GM12875 (cell line): ENCODE data around the gene DACH1.

Source experiments
- H3K4me3 ChIP-seq: one replicate; pipeline ENCODE4 v1.5.1; 2011; ENCODE audit warnings: low read depth, low read length, control low read depth
- CTCF ChIP-seq: IDR thresholded peaks from 2 replicates; pipeline ENCODE4 v1.5.1; 2011; ENCODE audit warnings: low read depth, mild to moderate bottlenecking, control low read depth, inconsistent platforms, low read length, moderate library complexity, borderline replicate concordance; ENCODE audit not compliant: insufficient read depth

Gene DACH1

DNA sequence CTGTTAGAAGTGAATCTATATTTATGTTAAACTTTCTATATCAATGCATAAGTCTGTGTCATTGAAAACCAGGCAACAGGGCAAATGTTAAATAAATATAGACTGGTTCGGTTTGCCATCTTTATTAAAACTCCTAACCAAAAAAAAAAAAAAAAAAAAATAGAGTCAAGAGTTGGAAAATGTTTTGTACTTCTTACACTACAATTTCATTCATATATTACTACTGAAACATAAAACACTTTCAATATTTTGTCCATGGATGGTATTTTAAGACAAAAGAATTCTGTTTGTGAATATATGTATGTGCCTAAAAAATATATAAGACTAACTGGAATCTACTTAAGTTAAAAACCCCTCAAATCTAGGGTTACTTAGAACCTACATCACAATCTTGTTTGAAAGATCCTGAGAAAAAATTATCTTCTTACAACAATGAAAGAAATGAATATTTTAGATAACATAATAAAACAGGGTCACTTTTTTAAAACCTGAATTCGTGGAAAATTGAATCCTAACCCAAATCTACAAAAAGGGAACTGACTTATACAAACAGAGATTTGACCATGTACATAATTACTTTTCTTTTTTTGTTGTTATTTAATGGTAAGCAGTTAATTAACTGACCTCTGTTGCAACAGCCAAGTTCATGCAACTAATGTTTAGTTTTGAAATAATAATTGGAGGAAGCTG, 5.1 kb downstream of the DACH1 start:
- no peak overlapping the region for H3K4me3 ChIP-seq
- TF ChIP-seq CTCF: no peak

GRCh38 chr13:71860547-71861138, 6.4 kb downstream of the DACH1 start:
- no peak overlapping the region for H3K4me3 ChIP-seq
- TF ChIP-seq CTCF: no peak

GRCh38 chr13:71858647-71859046, 8.4 kb downstream of the DACH1 start:
- no peak overlapping the region for H3K4me3 ChIP-seq
- TF ChIP-seq CTCF: no peak

GRCh38 chr13:71856548-71857043, 10.4 kb downstream of the DACH1 start:
- no peak for TF ChIP-seq CTCF
- no peak overlapping the region for H3K4me3 ChIP-seq

DNA sequence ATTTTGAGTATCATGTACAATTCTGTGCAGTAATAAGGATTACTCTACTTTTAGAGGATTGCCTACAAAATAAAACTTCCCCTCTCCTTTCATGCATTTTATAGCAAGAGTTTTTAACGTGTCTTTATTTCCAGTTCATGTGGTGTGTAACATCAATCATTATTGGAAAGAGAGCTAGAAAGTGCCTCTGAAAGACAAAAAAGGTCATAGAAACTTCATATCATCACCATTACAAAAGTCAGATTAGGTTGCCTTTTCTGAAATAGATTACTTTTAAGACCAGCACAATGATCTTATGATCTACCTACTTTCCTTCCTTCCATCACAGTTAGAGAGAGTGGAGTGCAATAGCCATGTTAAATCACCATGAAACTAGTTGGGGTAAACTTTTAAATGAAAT, 12.6 kb downstream of the DACH1 start:
- TF ChIP-seq CTCF: no peak
- no peak overlapping the region for H3K4me3 ChIP-seq

- TF ChIP-seq CTCF: no peak
- H3K4me3 ChIP-seq: no peak overlapping the region
These were observed 13.3 kb downstream of the DACH1 start for GRCh38 chr13:71853725-71854124.

DNA sequence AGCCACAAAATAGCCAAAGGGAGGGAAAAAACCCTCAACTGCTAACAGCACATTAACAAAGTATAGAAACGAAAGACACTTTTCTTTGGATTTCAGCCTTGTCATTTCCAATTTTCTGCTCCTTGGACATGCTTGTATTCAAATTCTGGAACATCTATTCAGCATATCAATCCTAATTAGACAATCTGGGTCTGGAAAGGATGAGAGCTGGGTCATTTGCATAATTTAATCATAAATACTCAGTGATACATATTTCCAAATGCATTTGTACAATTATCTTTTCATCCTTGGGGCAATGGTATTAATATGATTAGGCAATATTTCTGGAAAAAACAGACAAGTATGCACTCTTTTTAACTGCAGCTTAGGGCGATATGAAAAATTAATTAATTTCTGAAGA, 14.3 kb downstream of the DACH1 start:
- no peak for TF ChIP-seq CTCF
- no peak overlapping the region for H3K4me3 ChIP-seq
